ENCODE measurements around the gene SPARCL1. TPM values are rescaled to one million over a fixed set of nuclear protein-coding genes. Genes with fewer than 3 reads are reported as not detected.
"Not testable (repeated sequence)": the region's sequence is repeated elsewhere in the genome, so short reads cannot be mapped to it uniquely, and the experiment has no call there.

Gene SPARCL1
- 1,000 to 10,000 TPM; 1,025 to 1,777 (median 1,327) TPM for total RNA-seq

DNA sequence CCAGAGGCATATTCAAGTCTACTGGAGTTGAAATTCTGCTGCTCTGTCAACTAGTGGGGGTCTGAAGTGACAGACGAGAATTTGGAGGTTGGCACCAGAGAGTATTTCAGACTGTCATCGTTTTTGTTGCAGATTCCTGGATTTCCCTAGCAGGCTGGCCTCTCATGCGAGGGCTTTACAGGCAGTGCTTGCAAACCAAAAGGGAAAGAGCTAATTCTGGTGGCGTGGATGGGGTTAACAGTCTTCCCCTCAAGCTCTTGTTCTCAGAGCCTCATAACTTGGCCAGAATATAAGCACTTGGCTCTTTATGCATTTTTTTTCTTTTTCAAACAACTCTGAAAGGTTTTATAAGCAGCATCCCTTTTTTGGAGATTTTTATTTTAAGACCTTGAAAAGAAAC lies at the start of gene SPARCL1:
Gene SPARCL1 (minus strand): TSS at position 190 of the 400 bp plus-strand sequence. CDS start 29,802 bp downstream, outside the sequence.
- peak; percentile 38 to 59 for TF ChIP-seq POLR2A (IDR thresholded peaks at IDR 0.05)
- TF ChIP-seq CTCF (IDR thresholded peaks at IDR 0.05): no peak
- Histone ChIP-seq H3K27me3 (no peaks in the 10 kb centered on the region), H3K27ac (peak within 1 kb of the TSS; percentile 95 to 99), H3K36me3 (no peaks in the 10 kb centered on the region), H3K4me1 (peaks cover 0 to 14% of the 10 kb centered on the region in 2 donors), H3K4me3 (peak within 1 kb of the TSS; percentile 43 to 51), H3K9me3 (no peaks in the 10 kb centered on the region)
- intact Hi-C loops (cut with DNase I; ENCODE audit: low total_unique reads): no loop called here
- DNase-seq: peak; percentile 57 to 79

GRCh38 chr4:87575983-87576382 lies 46.8 kb upstream of the SPARCL1 start:
- Histone ChIP-seq H3K36me3 (no peaks in the 10 kb centered on the region), H3K4me3 (no peak overlapping the region), H3K9me3 (no peaks in the 10 kb centered on the region), H3K27me3 (no peaks in the 10 kb centered on the region), H3K4me1 (no peaks in the 10 kb centered on the region), H3K27ac (no peak overlapping the region)
- TF ChIP-seq CTCF (IDR thresholded peaks at IDR 0.05) (no peak), POLR2A (IDR thresholded peaks at IDR 0.05) (no peak)
- DNase-seq: no peak
- intact Hi-C loops (cut with DNase I; ENCODE audit: low total_unique reads): no loop called here

- DNase-seq: no peak
- H3K36me3 ChIP-seq: no peaks in the 10 kb centered on the region
- no peak for TF ChIP-seq POLR2A (IDR thresholded peaks at IDR 0.05)
- TF ChIP-seq CTCF (IDR thresholded peaks at IDR 0.05): no peak
- H3K4me1 ChIP-seq: no peaks in the 10 kb centered on the region
- H3K27ac ChIP-seq: peak overlapping the region in 1 of 2 donors; percentile 39
- intact Hi-C loops (cut with DNase I; ENCODE audit: low total_unique reads): no loop called here
- H3K4me3 ChIP-seq: no peak overlapping the region
- no peaks in the 10 kb centered on the region for H3K27me3 ChIP-seq
- no peaks in the 10 kb centered on the region for H3K9me3 ChIP-seq
Observed at GRCh38 chr4:87575408-87575807, 46.2 kb upstream of the SPARCL1 start.

DNA sequence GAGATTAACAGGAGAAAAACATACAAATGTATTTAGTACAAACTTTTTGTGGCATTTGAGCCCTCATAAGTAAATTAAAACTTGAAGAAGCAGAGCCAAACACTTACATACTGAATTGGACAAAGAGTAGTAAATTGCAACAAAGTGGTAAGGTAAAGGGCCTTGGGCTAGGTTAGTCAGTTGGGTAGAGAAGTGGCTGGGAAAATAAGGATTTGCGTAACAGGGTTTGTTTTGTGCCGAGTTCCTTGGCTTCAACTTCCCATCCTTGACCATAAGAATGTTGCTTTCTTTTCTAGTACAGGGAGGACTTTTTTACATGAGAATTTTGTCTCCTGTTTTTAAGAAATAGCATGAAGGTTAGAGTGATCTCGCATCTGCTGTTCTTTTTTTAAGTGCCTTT lies 45.8 kb upstream of the SPARCL1 start:
- DNase-seq: no peak
- TF ChIP-seq CTCF (IDR thresholded peaks at IDR 0.05) (no peak), POLR2A (IDR thresholded peaks at IDR 0.05) (no peak)
- Histone ChIP-seq H3K27me3 (no peaks in the 10 kb centered on the region), H3K9me3 (no peaks in the 10 kb centered on the region), H3K4me1 (no peaks in the 10 kb centered on the region), H3K27ac (peak overlapping the region in 1 of 2 donors; percentile 39), H3K4me3 (no peak overlapping the region), H3K36me3 (no peaks in the 10 kb centered on the region)
- intact Hi-C loops (cut with DNase I; ENCODE audit: low total_unique reads): no loop called here

- H3K27me3 ChIP-seq; intact Hi-C loops (cut with DNase I; ENCODE audit: low total_unique reads); H3K9me3 ChIP-seq; H3K27ac ChIP-seq; DNase-seq; H3K4me3 ChIP-seq; H3K36me3 ChIP-seq; H3K4me1 ChIP-seq: not testable (repeated sequence)
Observed at GRCh38 chr4:87574376-87574775, 45.2 kb upstream of the SPARCL1 start.

DNA sequence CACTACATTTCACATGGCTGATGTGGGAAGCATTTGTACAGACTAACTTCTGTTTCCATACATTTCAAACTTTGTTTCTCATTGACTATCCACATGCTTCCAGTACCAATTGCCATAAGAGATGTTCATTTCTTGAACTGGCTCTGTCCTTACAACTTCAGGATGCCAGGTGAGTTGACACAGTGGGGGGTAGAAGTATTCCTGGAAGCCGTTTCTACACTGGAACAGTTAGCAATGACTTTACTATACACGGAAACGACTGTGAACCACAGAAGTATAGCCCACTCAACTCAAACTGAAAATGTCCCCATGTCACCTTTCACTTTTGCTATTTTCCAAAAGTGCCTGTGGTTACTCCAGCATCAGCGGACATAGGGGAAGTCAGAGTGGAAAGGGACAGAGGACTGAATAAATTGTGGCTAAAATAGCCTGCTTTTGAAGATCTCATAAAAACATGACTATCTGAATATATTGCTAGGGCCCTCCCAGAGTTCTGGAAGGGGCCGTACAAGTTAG lies 41.2 kb upstream of the SPARCL1 start:
- intact Hi-C loops (cut with DNase I; ENCODE audit: low total_unique reads): no loop called here
- H3K4me3 ChIP-seq: no peak overlapping the region
- no peaks in the 10 kb centered on the region for H3K9me3 ChIP-seq
- no peak overlapping the region for H3K27ac ChIP-seq
- TF ChIP-seq POLR2A (IDR thresholded peaks at IDR 0.05) (no peak), CTCF (IDR thresholded peaks at IDR 0.05) (no peak)
- H3K27me3 ChIP-seq: no peaks in the 10 kb centered on the region
- H3K36me3 ChIP-seq: no peaks in the 10 kb centered on the region
- H3K4me1 ChIP-seq: no peaks in the 10 kb centered on the region
- DNase-seq: no peak
